K562 (cell line): ENCODE measurements around the gene PRUNE1. TPM values are rescaled to one million over a fixed set of nuclear protein-coding genes. Genes with fewer than 3 reads are reported as not detected.

ENCODE experiments used
- ADNP ChIP-seq: fragments of 200-800 bp; sonication (Bioruptor generic); IDR thresholded peaks from 2 replicates; pipeline ENCODE4 v1.6.1; 2016; ENCODE audit warnings: missing genetic modification characterization, missing compliant biosample characterization
- BCL6 ChIP-seq: fragments of 250-450 bp; sonication (Bioruptor Pico); IDR thresholded peaks from 2 replicates; pipeline ENCODE4 v1.4.0; 2020
- CC2D1A ChIP-seq: fragments of 450-650 bp; IDR thresholded peaks from 2 replicates; pipeline ENCODE4 v1.6.1; 2017; ENCODE audit warnings: mild to moderate bottlenecking
- CHD4 ChIP-seq: fragments of 200-600 bp; sonication (generic); IDR thresholded peaks from 3 replicates; pipeline ENCODE4 v1.6.1; 2012; ENCODE audit warnings: low read depth, mild to moderate bottlenecking, mixed read lengths, low read length, inconsistent platforms; ENCODE audit not compliant: insufficient read depth, insufficient replicate concordance, poor library complexity, severe bottlenecking
- EWSR1 ChIP-seq: fragments of 450-650 bp; IDR thresholded peaks from 2 replicates; pipeline ENCODE4 v1.6.1; 2018; ENCODE audit warnings: borderline replicate concordance, mild to moderate bottlenecking, low read depth, moderate library complexity; ENCODE audit not compliant: partially characterized antibody
- HIVEP1 ChIP-seq: fragments of 250-450 bp; sonication (Bioruptor Pico); IDR thresholded peaks from 2 replicates; pipeline ENCODE4 v1.4.0; 2020; ENCODE audit warnings: mild to moderate bottlenecking
- KAT7 ChIP-seq: sonication (generic); formaldehyde crosslinking; IDR thresholded peaks from 2 replicates; pipeline ENCODE4 v1.8.0; 2022; ENCODE audit warnings: missing genetic modification reagents, mild to moderate bottlenecking, borderline replicate concordance
- KDM5B ChIP-seq: fragments of 200-600 bp; sonication (generic); IDR thresholded peaks from 2 replicates; pipeline ENCODE4 v1.6.1; 2012; ENCODE audit warnings: low read depth, mild to moderate bottlenecking, moderate library complexity, low read length, control low read depth, inconsistent platforms; ENCODE audit not compliant: insufficient replicate concordance
- MAFK ChIP-seq: IDR thresholded peaks from 2 replicates; pipeline ENCODE4 v1.6.1; 2011; ENCODE audit warnings: low read length, improper control_type of control experiment
- NFE2 ChIP-seq: IDR thresholded peaks from 2 replicates; pipeline ENCODE4 v1.6.1; 2014; ENCODE audit warnings: antibody characterized with exemption, low read depth
- NR2F6 ChIP-seq: fragments of 450-650 bp; formaldehyde crosslinking; IDR thresholded peaks from 2 replicates; pipeline ENCODE4 v1.4.0; 2020; ENCODE audit warnings: mild to moderate bottlenecking
- NR4A1 ChIP-seq, 2 experiments: fragments of 250-450 bp in 1 of 2; fragments of 450-650 bp in 1 of 2; sonication (Bioruptor Pico) in 1 of 2; IDR thresholded peaks; 2 replicates each; pipeline versions ENCODE4 v1.4.0 to v1.6.1; 2016 to 2020; ENCODE audit warnings: mild to moderate bottlenecking in 2 of 2, missing compliant biosample characterization in 1 of 2, missing genetic modification characterization in 1 of 2, moderate library complexity in 1 of 2
- POLR3G ChIP-seq: IDR thresholded peaks from 2 replicates; pipeline ENCODE4 v1.6.1; 2011; ENCODE audit not compliant: insufficient read length, insufficient replicate concordance; ENCODE audit errors: extremely low read depth
- SMARCE1 ChIP-seq: fragments of 450-650 bp; IDR thresholded peaks from 2 replicates; pipeline ENCODE4 v1.7.1; 2016; ENCODE audit warnings: mild to moderate bottlenecking
- SRSF9 ChIP-seq: fragments of 200-400 bp; formaldehyde crosslinking; IDR thresholded peaks from 2 replicates; pipeline ENCODE4 v1.6.1; 2017; ENCODE audit warnings: low read depth, low read length, borderline replicate concordance
- TRIM24 ChIP-seq, 2 experiments: fragments of 450-650 bp; IDR thresholded peaks; 2 replicates each; pipeline ENCODE4 v1.6.1; 2016
- ZBTB17 ChIP-seq: fragments of 450-650 bp; formaldehyde crosslinking; IDR thresholded peaks from 2 replicates; pipeline ENCODE4 v1.4.0; 2020; ENCODE audit warnings: mild to moderate bottlenecking
- ZNF3 ChIP-seq: fragments of 250-450 bp; sonication (Bioruptor Pico); IDR thresholded peaks from 2 replicates; pipeline ENCODE4 v1.5.0; 2021; ENCODE audit warnings: mild to moderate bottlenecking, moderate library complexity
- ZNF347 ChIP-seq: fragments of 450-650 bp; formaldehyde crosslinking; IDR thresholded peaks from 2 replicates; pipeline ENCODE4 v1.4.0; 2020; ENCODE audit warnings: low read depth, mild to moderate bottlenecking, moderate library complexity
- ZNF431 ChIP-seq: sonication (generic); formaldehyde crosslinking; IDR thresholded peaks from 2 replicates; pipeline ENCODE4 v1.8.0; 2022; ENCODE audit warnings: mild to moderate bottlenecking, missing genetic modification reagents
- ZNF444 ChIP-seq: fragments of 250-450 bp; sonication (Bioruptor Pico); IDR thresholded peaks from 2 replicates; pipeline ENCODE4 v1.4.0; 2020; ENCODE audit warnings: mild to moderate bottlenecking, moderate library complexity
- ZNF717 ChIP-seq: fragments of 250-450 bp; sonication (Bioruptor Pico); IDR thresholded peaks from 2 replicates; pipeline ENCODE4 v1.5.0; 2021
- polyA plus RNA-seq, 8 experiments: library from polyadenylated mRNA; depleted of rRNA in 4 of 8; stranded (reverse) in 5 of 8; unstranded in 3 of 8; fragments of >200 nt; fragmentation: Nextera tagmentation in 2 of 8; fragmentation: Illumina TruSeq in 1 of 8; extraction: Ambion mirVana in 2 of 8; extraction: Trizol in 1 of 8; gene quantifications; 2 replicates each; pipeline versions ENCODE4 v1.2.1 to v1.2.3, GENCODE V29; 2011 to 2014; ENCODE audit warnings: inconsistent platforms in 1 of 8, missing spikeins in 1 of 8
- total RNA-seq, 7 experiments: library from RNA; depleted of rRNA in 6 of 7; stranded (reverse); fragments of >200 nt in 6 of 7; fragmentation: Illumina TruSeq in 2 of 7; extraction: Trizol in 2 of 7; gene quantifications; 2 replicates each; pipeline versions ENCODE4 v1.2.1 to v1.2.3, GENCODE V29; 2011 to 2021; ENCODE audit warnings: low replicate concordance in 1 of 7
- TF ChIP-seq, protein P1 (sequence below): fragments of 450-650 bp; formaldehyde crosslinking; IDR thresholded peaks from 2 replicates; pipeline ENCODE4 v1.4.0; 2020; ENCODE audit warnings: mild to moderate bottlenecking, moderate library complexity
- TF ChIP-seq, protein P2 (sequence below): sonication (generic); formaldehyde crosslinking; IDR thresholded peaks from 2 replicates; pipeline ENCODE4 v1.8.1; 2023; ENCODE audit warnings: mild to moderate bottlenecking, missing genetic modification reagents
- TF ChIP-seq, protein P3 (sequence below): sonication (generic); formaldehyde crosslinking; IDR thresholded peaks from 2 replicates; pipeline ENCODE4 v1.9.0; 2022; ENCODE audit warnings: mild to moderate bottlenecking, missing genetic modification reagents

Gene PRUNE1
- total and polyA plus RNA-seq, 9 of the 15 experiments (the other 6 are each of a cell fraction or from before 2014, with no cell fraction given), result 16.7 to 48.3 (median 26.2) TPM

DNA sequence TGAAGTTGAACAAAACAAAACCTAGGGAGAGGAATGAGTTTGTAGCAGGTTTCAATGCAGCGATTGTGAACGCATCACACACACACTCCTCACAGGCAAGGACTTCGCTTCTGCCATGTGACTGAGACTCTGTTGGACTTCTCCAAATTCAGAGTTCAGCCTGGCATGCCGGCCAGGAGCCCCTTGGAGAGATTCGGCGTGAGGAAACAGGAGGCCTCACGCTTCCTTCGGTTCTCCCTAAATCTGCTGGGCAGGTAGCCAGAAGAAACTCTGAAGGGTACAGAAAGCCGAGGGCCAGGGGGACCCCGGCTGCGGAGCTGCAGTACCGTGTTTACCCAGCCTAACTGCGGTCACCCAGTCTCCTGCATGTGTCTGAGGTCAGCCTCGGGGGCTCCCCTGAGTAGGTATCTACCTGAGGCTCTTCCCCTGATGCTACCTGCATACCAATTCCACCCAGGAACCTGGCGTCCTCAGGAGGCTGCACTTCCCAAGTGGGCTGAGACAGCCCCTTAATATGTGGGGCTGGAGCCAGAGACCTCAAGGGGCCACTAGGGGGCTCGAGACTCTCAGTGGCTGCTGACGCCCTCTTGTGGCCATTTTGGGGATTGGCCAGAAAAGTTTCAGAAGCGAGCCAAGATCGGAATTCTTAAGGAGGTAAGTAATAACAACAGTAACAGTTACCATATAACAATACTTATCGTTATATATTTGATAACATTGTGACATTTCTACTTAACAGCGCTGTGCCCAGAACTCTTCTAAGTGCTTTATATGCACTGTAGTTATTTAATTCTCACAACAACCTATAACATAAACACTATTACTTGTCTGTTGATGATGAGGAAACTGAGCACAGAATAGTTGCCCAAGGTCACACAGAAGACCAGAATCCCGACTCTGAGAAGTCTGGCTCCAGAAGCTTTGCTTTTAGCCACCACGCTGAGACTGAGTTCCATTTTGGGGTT, 28.9 kb upstream of the PRUNE1 start (continued):
- no peak for TF ChIP-seq POLR3G
- no peak for TF ChIP-seq KAT7 (CRISPR knock-in tag)
- TF ChIP-seq MAFK, result peak; percentile 4; the same call in 1 of the 2 replicates
- 0 out of 2 replicates have a peak, but pooled peaks have one; percentile 46 for TF ChIP-seq CC2D1A
- no peak for TF ChIP-seq EWSR1
- TF ChIP-seq, protein P1, sequence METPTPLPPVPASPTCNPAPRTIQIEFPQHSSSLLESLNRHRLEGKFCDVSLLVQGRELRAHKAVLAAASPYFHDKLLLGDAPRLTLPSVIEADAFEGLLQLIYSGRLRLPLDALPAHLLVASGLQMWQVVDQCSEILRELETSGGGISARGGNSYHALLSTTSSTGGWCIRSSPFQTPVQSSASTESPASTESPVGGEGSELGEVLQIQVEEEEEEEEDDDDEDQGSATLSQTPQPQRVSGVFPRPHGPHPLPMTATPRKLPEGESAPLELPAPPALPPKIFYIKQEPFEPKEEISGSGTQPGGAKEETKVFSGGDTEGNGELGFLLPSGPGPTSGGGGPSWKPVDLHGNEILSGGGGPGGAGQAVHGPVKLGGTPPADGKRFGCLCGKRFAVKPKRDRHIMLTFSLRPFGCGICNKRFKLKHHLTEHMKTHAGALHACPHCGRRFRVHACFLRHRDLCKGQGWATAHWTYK (CRISPR knock-in tag), result 0 out of 2 replicates have a peak, but pooled peaks have one; percentile 20
- TF ChIP-seq SRSF9, result no peak
- no peak for TF ChIP-seq BCL6
- no peak for TF ChIP-seq ZNF431 (CRISPR knock-in tag)
- no peak for TF ChIP-seq NR2F6
- TF ChIP-seq ADNP (tag), result no peak
- no peak for TF ChIP-seq NR4A1 (CRISPR knock-in tag; IDR thresholded peaks at IDR 0.05)
- TF ChIP-seq NR4A1 (tag; IDR thresholded peaks at IDR 0.05), result no peak
- TF ChIP-seq ZBTB17 (CRISPR knock-in tag), result 0 out of 2 replicates have a peak, but pooled peaks have one; percentile 14
- TF ChIP-seq KDM5B, result no peak
- TF ChIP-seq TRIM24 (IDR thresholded peaks at IDR 0.05), result no peak
- no peak for TF ChIP-seq ZNF3 (CRISPR knock-in tag)
- no peak for TF ChIP-seq ZNF444 (CRISPR knock-in tag)
- no peak for TF ChIP-seq SMARCE1
- 0 out of 2 replicates have a peak, but pooled peaks have one; percentile 22 for TF ChIP-seq HIVEP1 (CRISPR knock-in tag)
- TF ChIP-seq ZNF717, result no peak
- no peak for TF ChIP-seq CHD4
- no peak for TF ChIP-seq NFE2
- no peak for TF ChIP-seq ZNF347 (CRISPR knock-in tag)
- TF ChIP-seq, protein P2, sequence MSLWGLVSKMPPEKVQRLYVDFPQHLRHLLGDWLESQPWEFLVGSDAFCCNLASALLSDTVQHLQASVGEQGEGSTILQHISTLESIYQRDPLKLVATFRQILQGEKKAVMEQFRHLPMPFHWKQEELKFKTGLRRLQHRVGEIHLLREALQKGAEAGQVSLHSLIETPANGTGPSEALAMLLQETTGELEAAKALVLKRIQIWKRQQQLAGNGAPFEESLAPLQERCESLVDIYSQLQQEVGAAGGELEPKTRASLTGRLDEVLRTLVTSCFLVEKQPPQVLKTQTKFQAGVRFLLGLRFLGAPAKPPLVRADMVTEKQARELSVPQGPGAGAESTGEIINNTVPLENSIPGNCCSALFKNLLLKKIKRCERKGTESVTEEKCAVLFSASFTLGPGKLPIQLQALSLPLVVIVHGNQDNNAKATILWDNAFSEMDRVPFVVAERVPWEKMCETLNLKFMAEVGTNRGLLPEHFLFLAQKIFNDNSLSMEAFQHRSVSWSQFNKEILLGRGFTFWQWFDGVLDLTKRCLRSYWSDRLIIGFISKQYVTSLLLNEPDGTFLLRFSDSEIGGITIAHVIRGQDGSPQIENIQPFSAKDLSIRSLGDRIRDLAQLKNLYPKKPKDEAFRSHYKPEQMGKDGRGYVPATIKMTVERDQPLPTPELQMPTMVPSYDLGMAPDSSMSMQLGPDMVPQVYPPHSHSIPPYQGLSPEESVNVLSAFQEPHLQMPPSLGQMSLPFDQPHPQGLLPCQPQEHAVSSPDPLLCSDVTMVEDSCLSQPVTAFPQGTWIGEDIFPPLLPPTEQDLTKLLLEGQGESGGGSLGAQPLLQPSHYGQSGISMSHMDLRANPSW (CRISPR knock-in tag), result no peak
- TF ChIP-seq, protein P3, sequence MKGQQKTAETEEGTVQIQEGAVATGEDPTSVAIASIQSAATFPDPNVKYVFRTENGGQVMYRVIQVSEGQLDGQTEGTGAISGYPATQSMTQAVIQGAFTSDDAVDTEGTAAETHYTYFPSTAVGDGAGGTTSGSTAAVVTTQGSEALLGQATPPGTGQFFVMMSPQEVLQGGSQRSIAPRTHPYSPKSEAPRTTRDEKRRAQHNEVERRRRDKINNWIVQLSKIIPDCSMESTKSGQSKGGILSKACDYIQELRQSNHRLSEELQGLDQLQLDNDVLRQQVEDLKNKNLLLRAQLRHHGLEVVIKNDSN, result no peak
